B cell (primary cell): ENCODE data around the gene REN. TPM values are rescaled to one million over a fixed set of nuclear protein-coding genes. Genes with fewer than 3 reads are reported as not detected.

ENCODE experiments used
- ATAC-seq: fragments of 200-7000 bp; cut with Tn5 transposase; one replicate; pipeline ENCODE4 v1.10.0; 2021; ENCODE audit warnings: low read depth, mild to moderate bottlenecking, moderate number of reproducible peaks, moderate library complexity
- CTCF ChIA-PET: fragments of 350-600 bp; sonication (Branson Sonifier 250); formaldehyde crosslinking; loops from one replicate; lab custom pipeline; 2021; ENCODE audit warnings: antibody characterized with exemption, inconsistent platforms; lab: Charles Lee
- POLR2A ChIA-PET: fragments of 350-600 bp; sonication (Branson Sonifier 250); formaldehyde crosslinking; loops from one replicate; lab custom pipeline; 2021; ENCODE audit warnings: antibody characterized with exemption; lab: Charles Lee
- DNase-seq: peaks from one replicate; pipeline ENCODE4 v3.0.0; 2013
- H2AFZ ChIP-seq: 2 replicates; pipeline ENCODE4 v1.6.1; 2012; ENCODE audit warnings: mild to moderate bottlenecking, low read depth, low read length; ENCODE audit not compliant: insufficient read depth, poor library complexity, severe bottlenecking
- H3K27ac ChIP-seq, 2 donors: 1 replicate in 1 of 2; 2 replicates in 1 of 2; pipeline ENCODE4 v1.5.1; 2012 to 2013; ENCODE audit warnings: low read length in 2 of 2, mild to moderate bottlenecking in 2 of 2, moderate library complexity in 1 of 2
- H3K27me3 ChIP-seq, 4 experiments: fragments of 200-600 bp in 1 of 4; sonication (generic) in 1 of 4; replicated peaks in 1 of 4; 1 replicate in 2 of 4; 2 replicates in 2 of 4; pipeline versions ENCODE4 v1.6.1 to v1.7.0; 2013 to 2016; ENCODE audit warnings: low read length in 3 of 4, mild to moderate bottlenecking in 2 of 4, mixed read lengths in 1 of 4, moderate library complexity in 1 of 4; ENCODE audit not compliant: insufficient read depth in 4 of 4, control insufficient read depth in 3 of 4; ENCODE audit errors: control extremely low read depth in 1 of 4
- H3K36me3 ChIP-seq, 2 experiments: replicated peaks in 1 of 2; 1 replicate in 1 of 2; 2 replicates in 1 of 2; pipeline versions ENCODE4 v1.6.1 to v1.7.1; 2013; ENCODE audit warnings: low read length in 1 of 2; ENCODE audit not compliant: insufficient read depth in 2 of 2, control insufficient read depth in 1 of 2; ENCODE audit errors: control extremely low read depth in 1 of 2, extremely low read depth in 1 of 2
- H3K4me1 ChIP-seq, 2 donors: fragments of 200-600 bp in 1 of 2; sonication (generic) in 1 of 2; 1 replicate in 1 of 2; 2 replicates in 1 of 2; pipeline versions ENCODE4 v1.5.1 to v1.6.1; 2013 to 2017; ENCODE audit warnings: low read length in 2 of 2; ENCODE audit not compliant: control insufficient read depth in 2 of 2, insufficient read depth in 2 of 2
- H3K4me2 ChIP-seq: replicated peaks from 2 replicates; pipeline ENCODE3; 2012; ENCODE audit warnings: mild to moderate bottlenecking, low read depth, low read length; ENCODE audit not compliant: poor library complexity, severe bottlenecking
- H3K4me3 ChIP-seq, 5 experiments: fragments of 200-600 bp in 1 of 5; sonication (generic) in 1 of 5; 1 replicate in 3 of 5; 2 replicates in 2 of 5; pipeline versions ENCODE4 v1.5.1 to v1.7.0; 2011 to 2016; ENCODE audit warnings: low read length in 4 of 5, mild to moderate bottlenecking in 4 of 5, low read depth in 2 of 5, control low read depth in 1 of 5, moderate library complexity in 1 of 5; ENCODE audit not compliant: insufficient read depth in 1 of 5; ENCODE audit errors: control extremely low read depth in 1 of 5, extremely low read depth in 1 of 5
- H3K79me2 ChIP-seq: fragments of 200-600 bp; sonication (generic); one replicate; pipeline ENCODE4 v1.6.0; 2016; ENCODE audit warnings: low read length; ENCODE audit not compliant: control insufficient read depth, insufficient read depth
- H3K9ac ChIP-seq: fragments of 200-600 bp; sonication (generic); 2 replicates; pipeline ENCODE4 v1.6.1; 2017; ENCODE audit warnings: mild to moderate bottlenecking, low read length, moderate library complexity
- H3K9me3 ChIP-seq, 3 donors: one replicate each; pipeline versions ENCODE4 v1.6.1 to v1.7.1; 2013; ENCODE audit warnings: low read length in 2 of 3; ENCODE audit not compliant: control insufficient read depth in 2 of 3, insufficient read depth in 1 of 3; ENCODE audit errors: control extremely low read depth in 1 of 3
- H4K20me1 ChIP-seq: 2 replicates; pipeline ENCODE4 v1.6.0; 2012; ENCODE audit warnings: mild to moderate bottlenecking, low read length; ENCODE audit not compliant: insufficient read depth, control insufficient read depth, poor library complexity, severe bottlenecking
- H3K27ac Mint-ChIP-seq: one replicate; pipeline ENCODE4 v1.8.0; 2021; ENCODE audit warnings: mixed read lengths
- H3K27me3 Mint-ChIP-seq: one replicate; pipeline ENCODE4 v1.8.0; 2021; ENCODE audit warnings: mixed read lengths
- H3K4me1 Mint-ChIP-seq: one replicate; pipeline ENCODE4 v1.8.0; 2021; ENCODE audit warnings: mixed read lengths
- H3K4me3 Mint-ChIP-seq: one replicate; pipeline ENCODE4 v1.8.0; 2021; ENCODE audit warnings: mixed read lengths
- H3K9me3 Mint-ChIP-seq: one replicate; pipeline ENCODE4 v1.8.0; 2022; ENCODE audit warnings: mixed read lengths; ENCODE audit not compliant: insufficient read depth
- CTCF ChIP-seq: fragments of 200-600 bp; IDR thresholded peaks from one replicate; pipeline ENCODE4 v1.8.0; 2022; ENCODE audit warnings: antibody characterized with exemption, mild to moderate bottlenecking
- EZH2 ChIP-seq: IDR thresholded peaks from 2 replicates; pipeline ENCODE4 v1.6.1; 2012; ENCODE audit warnings: borderline replicate concordance, low read depth, mild to moderate bottlenecking, moderate library complexity, low read length; ENCODE audit not compliant: insufficient read depth, poor library complexity, severe bottlenecking
- WGBS: methylation state at CpG from one replicate; pipeline ENCODE4 v1.1.5; 2013; ENCODE audit warnings: missing lambda C conversion rate; ENCODE audit not compliant: insufficient coverage; 5-methylcytosine and 5-hydroxymethylcytosine counted together
- intact Hi-C: fragments of 100-400 bp; cut with micrococcal nuclease; formaldehyde crosslinking; loops from one replicate; pipeline ENCODE4 v1.10.0; 2022
- polyA plus RNA-seq: library from polyadenylated mRNA; depleted of rRNA; stranded (reverse); fragments of >200 nt; gene quantifications from 2 replicates; pipeline ENCODE4 v1.2.3, GENCODE V29; 2012
- total RNA-seq, 2 donors: library from RNA; stranded (reverse); fragments of 120-200 nt in 1 of 2; gene quantifications; 1 replicate in 1 of 2; 2 replicates in 1 of 2; pipeline versions ENCODE4 v1.2.3 to v1.2.4, GENCODE V29; 2013 to 2022

Gene REN
- total and polyA plus RNA-seq, 2 donors (not counting 1 experiment from before 2014, with no cell fraction given): not detected

GRCh38 chr1:204170494-204171155 lies 4.5 kb upstream of the REN start:
- Histone ChIP-seq H3K4me2 (no peak overlapping the region), H3K4me1 (no peaks in the 10 kb centered on the region), H3K79me2 (no peaks in the 10 kb centered on the region), H3K27ac (no peak overlapping the region), H3K36me3 (no peaks in the 10 kb centered on the region), H3K4me3 (no peak overlapping the region), H3K9me3 (peaks cover 11 to 41% (median 41%) of the 10 kb centered on the region in 3 donors), H2AFZ (no peak overlapping the region), H3K9ac (no peak overlapping the region), H3K27me3 (peaks cover 0 to 9% (median 2%) of the 10 kb centered on the region in 4 experiments), H4K20me1 (no peaks in the 10 kb centered on the region)
- no peak overlapping the region for H3K4me3 Mint-ChIP-seq
- WGBS: 90% methylated on average over 3 of the region's 3 CpGs
- no peaks in the 10 kb centered on the region for H3K4me1 Mint-ChIP-seq
- intact Hi-C loops: no loop called here
- peaks cover 12% of the 10 kb centered on the region for H3K9me3 Mint-ChIP-seq
- peaks cover 14% of the 10 kb centered on the region for H3K27me3 Mint-ChIP-seq
- no peak for TF ChIP-seq EZH2
- no peak for TF ChIP-seq CTCF
- H3K27ac Mint-ChIP-seq: no peak overlapping the region
- ChIA-PET CTCF (interaction anchor here (0.8 to 2.3 kb wide), 2 partner anchors 36 to 192 kb away, joined by 3 to 5 read pairs; no protein-coding TSS in a partner anchor), POLR2A (no interaction called here)
- DNase-seq: no peak
- no peak for ATAC-seq

GRCh38 chr1:204169858-204170257 lies 3.7 kb upstream of the REN start:
- Histone ChIP-seq H3K9me3 (peaks cover 11 to 41% (median 41%) of the 10 kb centered on the region in 3 donors), H2AFZ (no peak overlapping the region), H3K4me1 (no peaks in the 10 kb centered on the region), H3K27ac (no peak overlapping the region), H3K79me2 (no peaks in the 10 kb centered on the region), H4K20me1 (no peaks in the 10 kb centered on the region), H3K4me2 (no peak overlapping the region), H3K36me3 (no peaks in the 10 kb centered on the region), H3K27me3 (peaks cover 0 to 9% (median 2%) of the 10 kb centered on the region in 4 experiments), H3K4me3 (no peak overlapping the region), H3K9ac (no peak overlapping the region)
- Mint-ChIP-seq H3K4me1 (no peaks in the 10 kb centered on the region), H3K27me3 (peaks cover 18% of the 10 kb centered on the region), H3K9me3 (peaks cover 12% of the 10 kb centered on the region), H3K4me3 (no peak overlapping the region), H3K27ac (no peak overlapping the region)
- ATAC-seq (no peak), DNase-seq (no peak)
- intact Hi-C loops: no loop called here
- TF ChIP-seq EZH2 (no peak), CTCF (no peak)
- ChIA-PET POLR2A (no interaction called here), CTCF (interaction anchor here (0.7 to 2.3 kb wide), 3 partner anchors 37 to 211 kb away, joined by 3 to 5 read pairs (median 3); no protein-coding TSS in a partner anchor)
- WGBS: no CpG with 5 or more reads among the region's 4 CpGs
